Liver (tissue), 9 donors: ENCODE data around the gene SELENOS. TPM values are rescaled to one million over a fixed set of nuclear protein-coding genes. Genes with fewer than 3 reads are reported as not detected.

ENCODE experiments used
- DNase-seq: peaks from one replicate; pipeline ENCODE4 v3.0.0-alpha.2; 2017; ENCODE audit warnings: low spot score
- H3K27ac ChIP-seq, 2 donors: one replicate each; pipeline ENCODE4 v1.7.0; 2013; ENCODE audit warnings: inconsistent platforms in 2 of 2, low read length in 2 of 2, control low read depth in 1 of 2, low read depth in 1 of 2, mild to moderate bottlenecking in 1 of 2
- H3K27me3 ChIP-seq, 4 donors: one replicate each; pipeline versions ENCODE4 v1.6.1 to v1.7.0; 2013; ENCODE audit warnings: low read length in 3 of 4, inconsistent platforms in 1 of 4, mild to moderate bottlenecking in 1 of 4, moderate library complexity in 1 of 4; ENCODE audit not compliant: control insufficient read depth in 4 of 4, insufficient read depth in 4 of 4
- H3K36me3 ChIP-seq, 4 donors: one replicate each; pipeline versions ENCODE4 v1.6.1 to v1.7.0; 2013; ENCODE audit warnings: low read length in 3 of 4, mild to moderate bottlenecking in 3 of 4, low read depth in 1 of 4, moderate library complexity in 1 of 4; ENCODE audit not compliant: control insufficient read depth in 4 of 4, insufficient read depth in 3 of 4
- H3K4me1 ChIP-seq, 4 donors: one replicate each; pipeline versions ENCODE4 v1.6.1 to v1.7.0; 2013; ENCODE audit warnings: low read length in 3 of 4, mild to moderate bottlenecking in 3 of 4, moderate library complexity in 1 of 4; ENCODE audit not compliant: control insufficient read depth in 4 of 4, insufficient read depth in 4 of 4
- H3K4me3 ChIP-seq, 3 donors: one replicate each; pipeline versions ENCODE4 v1.6.1 to v1.7.0; 2013; ENCODE audit warnings: low read length in 3 of 3, control low read depth in 1 of 3, low read depth in 1 of 3, mild to moderate bottlenecking in 1 of 3
- H3K9ac ChIP-seq, 2 donors: one replicate each; pipeline ENCODE4 v1.7.0; 2013; ENCODE audit warnings: low read length in 2 of 2, mild to moderate bottlenecking in 2 of 2, moderate library complexity in 2 of 2, control low read depth in 1 of 2, low read depth in 1 of 2
- H3K9me3 ChIP-seq, 4 donors: one replicate each; pipeline versions ENCODE4 v1.6.1 to v1.7.0; 2013; ENCODE audit warnings: low read length in 3 of 4; ENCODE audit not compliant: control insufficient read depth in 4 of 4
- ATF3 ChIP-seq: IDR thresholded peaks from 2 replicates; pipeline ENCODE4 v1.6.1; 2016; ENCODE audit warnings: antibody characterized with exemption
- CTCF ChIP-seq: fragments of 150-350 bp; IDR thresholded peaks from 2 replicates; pipeline ENCODE4 v1.5.1; 2017; ENCODE audit warnings: improper control_type of control experiment, low read depth, low read length; ENCODE audit not compliant: missing input control
- FOXA2 ChIP-seq: IDR thresholded peaks from 2 replicates; pipeline ENCODE4 v1.6.1; 2016; ENCODE audit warnings: antibody characterized with exemption
- GABPA ChIP-seq, 2 donors: IDR thresholded peaks in 1 of 2; conservative IDR thresholded peaks in 1 of 2; 2 replicates each; pipeline ENCODE4 v1.6.1; 2016; ENCODE audit warnings: antibody characterized with exemption in 2 of 2, mild to moderate bottlenecking in 1 of 2, moderate library complexity in 1 of 2
- HNF4A ChIP-seq, 2 donors: conservative IDR thresholded peaks; 2 replicates each; pipeline ENCODE4 v1.6.1; 2016; ENCODE audit warnings: antibody characterized with exemption in 2 of 2, mild to moderate bottlenecking in 2 of 2
- JUND ChIP-seq, 2 donors: IDR thresholded peaks; 2 replicates each; pipeline ENCODE4 v1.6.1; 2016; ENCODE audit warnings: antibody characterized with exemption in 2 of 2
- MAX ChIP-seq: IDR thresholded peaks from 2 replicates; pipeline ENCODE4 v1.6.1; 2016; ENCODE audit warnings: antibody characterized with exemption
- NR2F2 ChIP-seq: IDR thresholded peaks from 2 replicates; pipeline ENCODE4 v1.6.1; 2016; ENCODE audit warnings: antibody characterized with exemption
- RAD21 ChIP-seq, 2 donors: IDR thresholded peaks; 2 replicates each; pipeline ENCODE4 v1.6.1; 2016; ENCODE audit warnings: antibody characterized with exemption in 2 of 2, mild to moderate bottlenecking in 2 of 2
- REST ChIP-seq: IDR thresholded peaks from 2 replicates; pipeline ENCODE4 v1.6.1; 2016; ENCODE audit warnings: antibody characterized with exemption, mild to moderate bottlenecking
- RXRA ChIP-seq, 2 donors: IDR thresholded peaks; 2 replicates each; pipeline ENCODE4 v1.6.1; 2017 to 2018; ENCODE audit warnings: antibody characterized with exemption in 2 of 2, mild to moderate bottlenecking in 1 of 2
- SP1 ChIP-seq: IDR thresholded peaks from 2 replicates; pipeline ENCODE4 v1.6.1; 2018; ENCODE audit warnings: antibody characterized with exemption, mild to moderate bottlenecking
- TAF1 ChIP-seq: conservative IDR thresholded peaks from 2 replicates; pipeline ENCODE4 v1.6.1; 2016; ENCODE audit warnings: antibody characterized with exemption, mild to moderate bottlenecking
- YY1 ChIP-seq: IDR thresholded peaks from 2 replicates; pipeline ENCODE4 v1.6.1; 2016; ENCODE audit warnings: antibody characterized with exemption, mild to moderate bottlenecking
- ZBTB33 ChIP-seq: IDR thresholded peaks from 2 replicates; pipeline ENCODE4 v1.6.1; 2016; ENCODE audit warnings: antibody characterized with exemption
- whole genome bisulfite sequencing: extraction: QIAGEN DNeasy Blood & Tissue Kit; methylation state at CpG from one replicate; pipeline ENCODE4 v1.1.7; 2013; 5-methylcytosine and 5-hydroxymethylcytosine counted together
- polyA plus RNA-seq, 2 donors: library from polyadenylated mRNA; stranded (reverse) in 1 of 2; unstranded in 1 of 2; fragments of 200-250 nt in 1 of 2; fragments of >200 nt in 1 of 2; fragmentation: Nextera tagmentation in 1 of 2; extraction: Ambion mirVana in 1 of 2; gene quantifications; one replicate each; pipeline versions ENCODE4 v1.2.1 to v1.2.3, GENCODE V29; 2013 to 2015
- total RNA-seq, 2 donors: library from RNA; depleted of rRNA; stranded (reverse); fragments of >200 nt; gene quantifications; one replicate each; pipeline ENCODE4 v1.2.3, GENCODE V29; 2014
- donor health status: healthy.
- donor health status: healthy.
- donor health status: healthy.
- donor health status: healthy.
- donor health status: healthy.

The SELENOS gene
- total and polyA plus RNA-seq, 4 donors = 25.8 to 71.1 (median 65.8) TPM

GRCh38 chr15:101264011-101264410 lies 13.3 kb downstream of the SELENOS start:
- no peak for DNase-seq
- H3K9ac ChIP-seq = no peak overlapping the region
- no peak for TF ChIP-seq RXRA (IDR thresholded peaks at IDR 0.05)
- no peak for TF ChIP-seq MAX
- TF ChIP-seq CTCF = no peak
- TF ChIP-seq ZBTB33 = no peak
- no peak for TF ChIP-seq YY1
- no peak for TF ChIP-seq TAF1
- no peak for TF ChIP-seq RAD21 (IDR thresholded peaks at IDR 0.05)
- H3K4me3 ChIP-seq = no peak overlapping the region
- no peaks in the 10 kb centered on the region for H3K27me3 ChIP-seq
- no peaks in the 10 kb centered on the region for H3K9me3 ChIP-seq
- H3K27ac ChIP-seq = no peak overlapping the region
- WGBS = 88% methylated on average over 4 of the region's 4 CpGs
- no peaks in the 10 kb centered on the region for H3K36me3 ChIP-seq
- no peaks in the 10 kb centered on the region for H3K4me1 ChIP-seq

GRCh38 chr15:101262551-101262950 lies 14.7 kb downstream of the SELENOS start:
- no peak for DNase-seq
- H3K4me3 ChIP-seq = no peak overlapping the region
- H3K36me3 ChIP-seq = no peaks in the 10 kb centered on the region
- H3K9ac ChIP-seq = no peak overlapping the region
- no peaks in the 10 kb centered on the region for H3K27me3 ChIP-seq
- 70% methylated on average over 4 of the region's 4 CpGs for WGBS
- H3K4me1 ChIP-seq = peaks cover 0 to 4% (median 0%) of the 10 kb centered on the region in 4 donors
- TF ChIP-seq CTCF (no peak), REST (no peak), YY1 (no peak), FOXA2 (no peak), RAD21 (IDR thresholded peaks at IDR 0.05) (no peak), NR2F2 (no peak), GABPA (IDR thresholded peaks at IDR 0.05 in 1 of 2, conservative IDR thresholded peaks at IDR 0.05 in 1 of 2) (no peak), JUND (IDR thresholded peaks at IDR 0.05) (no peak), ATF3 (no peak), TAF1 (no peak), SP1 (no peak), ZBTB33 (no peak), RXRA (IDR thresholded peaks at IDR 0.05) (no peak), HNF4A (conservative IDR thresholded peaks at IDR 0.05) (no peak)
- no peak overlapping the region for H3K27ac ChIP-seq
- H3K9me3 ChIP-seq = no peaks in the 10 kb centered on the region
